ENCODE results near the gene QPCT.
"Not testable (repeated sequence)": the region's sequence is repeated elsewhere in the genome, so short reads cannot be mapped to it uniquely, and the experiment has no call there.

The QPCT gene

GRCh38 chr2:37361216-37361815, 16.9 kb downstream of the QPCT start:
- H3K27ac Mint-ChIP-seq, result no peak overlapping the region
- no peak overlapping the region for H3K4me3 Mint-ChIP-seq
- no peaks in the 10 kb centered on the region for H3K9me3 Mint-ChIP-seq (ENCODE audit: low read depth)
- peaks cover 18% of the 10 kb centered on the region for H3K27me3 Mint-ChIP-seq
- H3K4me1 Mint-ChIP-seq (ENCODE audit: low read depth), result no peaks in the 10 kb centered on the region
- no peaks in the 10 kb centered on the region for H3K36me3 Mint-ChIP-seq

- Mint-ChIP-seq H3K36me3 (no peaks in the 10 kb centered on the region), H3K27ac (no peak overlapping the region), H3K27me3 (peaks cover 15% of the 10 kb centered on the region), H3K4me3 (no peak overlapping the region), H3K4me1 (ENCODE audit: low read depth) (no peaks in the 10 kb centered on the region), H3K9me3 (ENCODE audit: low read depth) (no peaks in the 10 kb centered on the region)
Observed at GRCh38 chr2:37361994-37362698, 17.7 kb downstream of the QPCT start.

GRCh38 chr2:37364351-37364750, 19.9 kb downstream of the QPCT start:
- H3K27me3 Mint-ChIP-seq, result peaks cover 13% of the 10 kb centered on the region
- no peak overlapping the region for H3K27ac Mint-ChIP-seq
- no peaks in the 10 kb centered on the region for H3K36me3 Mint-ChIP-seq
- H3K9me3 Mint-ChIP-seq (ENCODE audit: low read depth), result no peaks in the 10 kb centered on the region
- H3K4me3 Mint-ChIP-seq, result no peak overlapping the region
- peaks cover 3% of the 10 kb centered on the region for H3K4me1 Mint-ChIP-seq (ENCODE audit: low read depth)

GRCh38 chr2:37365669-37366068, 21.2 kb downstream of the QPCT start:
- Mint-ChIP-seq H3K27ac (no peak overlapping the region), H3K27me3 (peaks cover 12% of the 10 kb centered on the region), H3K9me3 (ENCODE audit: low read depth) (no peaks in the 10 kb centered on the region), H3K4me1 (ENCODE audit: low read depth) (peaks cover 5% of the 10 kb centered on the region), H3K4me3 (no peak overlapping the region), H3K36me3 (no peaks in the 10 kb centered on the region)

- H3K4me1 Mint-ChIP-seq (ENCODE audit: low read depth), result peaks cover 7% of the 10 kb centered on the region
- peak overlapping the region; percentile 88 for H3K27ac Mint-ChIP-seq
- H3K4me3 Mint-ChIP-seq, result peak overlapping the region; percentile 65
- peaks cover 6% of the 10 kb centered on the region for H3K27me3 Mint-ChIP-seq
- H3K36me3 Mint-ChIP-seq, result no peaks in the 10 kb centered on the region
- no peaks in the 10 kb centered on the region for H3K9me3 Mint-ChIP-seq (ENCODE audit: low read depth)
Observed at GRCh38 chr2:37366773-37367172, 22.3 kb downstream of the QPCT start.

- no peaks in the 10 kb centered on the region for H3K9me3 Mint-ChIP-seq (ENCODE audit: low read depth)
- H3K36me3 Mint-ChIP-seq, result no peaks in the 10 kb centered on the region
- H3K27me3 Mint-ChIP-seq, result peaks cover 6% of the 10 kb centered on the region
- H3K4me1 Mint-ChIP-seq (ENCODE audit: low read depth), result peaks cover 7% of the 10 kb centered on the region
- peak overlapping the region; percentile 65 for H3K4me3 Mint-ChIP-seq
- H3K27ac Mint-ChIP-seq, result peak overlapping the region; percentile 88
Observed at GRCh38 chr2:37367310-37367709, 22.9 kb downstream of the QPCT start.

- peaks cover 7% of the 10 kb centered on the region for H3K4me1 Mint-ChIP-seq (ENCODE audit: low read depth)
- no peaks in the 10 kb centered on the region for H3K36me3 Mint-ChIP-seq
- H3K27ac Mint-ChIP-seq, result peak overlapping the region; percentile 88
- no peaks in the 10 kb centered on the region for H3K9me3 Mint-ChIP-seq (ENCODE audit: low read depth)
- peak overlapping the region; percentile 65 for H3K4me3 Mint-ChIP-seq
- peaks cover 2% of the 10 kb centered on the region for H3K27me3 Mint-ChIP-seq
Observed at GRCh38 chr2:37367984-37368383, 23.6 kb downstream of the QPCT start.

- Mint-ChIP-seq H3K27me3 (peaks cover 10% of the 10 kb centered on the region), H3K4me1 (ENCODE audit: low read depth) (peaks cover 18% of the 10 kb centered on the region), H3K4me3 (no peak overlapping the region), H3K36me3 (peaks cover 3% of the 10 kb centered on the region), H3K27ac (no peak overlapping the region), H3K9me3 (ENCODE audit: low read depth) (no peaks in the 10 kb centered on the region)
Observed at GRCh38 chr2:37370666-37371065, 26.2 kb downstream of the QPCT start.

GRCh38 chr2:37372000-37372399, 27.6 kb downstream of the QPCT start:
- no peak overlapping the region for H3K27ac Mint-ChIP-seq
- H3K27me3 Mint-ChIP-seq, result peaks cover 10% of the 10 kb centered on the region
- no peak overlapping the region for H3K4me3 Mint-ChIP-seq
- H3K4me1 Mint-ChIP-seq (ENCODE audit: low read depth), result peaks cover 32% of the 10 kb centered on the region
- peaks cover 3% of the 10 kb centered on the region for H3K36me3 Mint-ChIP-seq
- no peaks in the 10 kb centered on the region for H3K9me3 Mint-ChIP-seq (ENCODE audit: low read depth)

- peaks cover 45% of the 10 kb centered on the region for H3K4me1 Mint-ChIP-seq (ENCODE audit: low read depth)
- no peaks in the 10 kb centered on the region for H3K9me3 Mint-ChIP-seq (ENCODE audit: low read depth)
- H3K4me3 Mint-ChIP-seq, result peak overlapping the region; percentile 77
- peaks cover 14% of the 10 kb centered on the region for H3K27me3 Mint-ChIP-seq
- H3K27ac Mint-ChIP-seq, result peak overlapping the region; percentile 67
- H3K36me3 Mint-ChIP-seq, result peaks cover 3% of the 10 kb centered on the region
Observed at GRCh38 chr2:37375741-37376288, 31.4 kb downstream of the QPCT start.

- peak overlapping the region; percentile 98 for H3K27ac Mint-ChIP-seq
- peaks cover 14% of the 10 kb centered on the region for H3K27me3 Mint-ChIP-seq
- peak overlapping the region; percentile 77 for H3K4me3 Mint-ChIP-seq
- peaks cover 3% of the 10 kb centered on the region for H3K36me3 Mint-ChIP-seq
- H3K9me3 Mint-ChIP-seq (ENCODE audit: low read depth), result no peaks in the 10 kb centered on the region
- H3K4me1 Mint-ChIP-seq (ENCODE audit: low read depth), result peaks cover 43% of the 10 kb centered on the region
Observed at GRCh38 chr2:37376421-37377186, 32.2 kb downstream of the QPCT start.

- Mint-ChIP-seq H3K27me3 (peaks cover 14% of the 10 kb centered on the region), H3K27ac (peak overlapping the region; percentile 98), H3K4me3 (peak overlapping the region; percentile 72), H3K9me3 (ENCODE audit: low read depth) (no peaks in the 10 kb centered on the region), H3K36me3 (peaks cover 3% of the 10 kb centered on the region), H3K4me1 (ENCODE audit: low read depth) (peaks cover 43% of the 10 kb centered on the region)
Observed at GRCh38 chr2:37377187-37377532, 32.7 kb downstream of the QPCT start.

- Mint-ChIP-seq H3K27me3 (peaks cover 11% of the 10 kb centered on the region), H3K4me3 (no peak overlapping the region), H3K27ac (no peak overlapping the region)
Observed at GRCh38 chr2:37378411-37378810, 34.0 kb downstream of the QPCT start.

GRCh38 chr2:37379881-37380296, 35.5 kb downstream of the QPCT start:
- peaks cover 39% of the 10 kb centered on the region for H3K4me1 Mint-ChIP-seq (ENCODE audit: low read depth)
- no peaks in the 10 kb centered on the region for H3K9me3 Mint-ChIP-seq (ENCODE audit: low read depth)
- no peak overlapping the region for H3K27ac Mint-ChIP-seq
- no peak overlapping the region for H3K4me3 Mint-ChIP-seq
- H3K27me3 Mint-ChIP-seq, result peaks cover 5% of the 10 kb centered on the region
- no peaks in the 10 kb centered on the region for H3K36me3 Mint-ChIP-seq

More at GRCh38 chr2:37378411-37378810, 34.0 kb downstream of the QPCT start:
- Mint-ChIP-seq H3K36me3 (peaks cover 3% of the 10 kb centered on the region), H3K9me3 (ENCODE audit: low read depth) (no peaks in the 10 kb centered on the region), H3K4me1 (ENCODE audit: low read depth) (peaks cover 43% of the 10 kb centered on the region)

- H3K9me3 Mint-ChIP-seq (ENCODE audit: low read depth); H3K27ac Mint-ChIP-seq; H3K4me3 Mint-ChIP-seq; H3K36me3 Mint-ChIP-seq; H3K27me3 Mint-ChIP-seq: not testable (repeated sequence)
- peaks cover 31% of the 10 kb centered on the region for H3K4me1 Mint-ChIP-seq (ENCODE audit: low read depth)
Observed at GRCh38 chr2:37380787-37381186, 36.4 kb downstream of the QPCT start.

All from activated naive CD8-positive, alpha-beta T cell (primary cell).